ENCODE measurements around the gene RCC1.
"Not testable (repeated sequence)": the region's sequence is repeated elsewhere in the genome, so short reads cannot be mapped to it uniquely, and the experiment has no call there.

Gene RCC1

DNA sequence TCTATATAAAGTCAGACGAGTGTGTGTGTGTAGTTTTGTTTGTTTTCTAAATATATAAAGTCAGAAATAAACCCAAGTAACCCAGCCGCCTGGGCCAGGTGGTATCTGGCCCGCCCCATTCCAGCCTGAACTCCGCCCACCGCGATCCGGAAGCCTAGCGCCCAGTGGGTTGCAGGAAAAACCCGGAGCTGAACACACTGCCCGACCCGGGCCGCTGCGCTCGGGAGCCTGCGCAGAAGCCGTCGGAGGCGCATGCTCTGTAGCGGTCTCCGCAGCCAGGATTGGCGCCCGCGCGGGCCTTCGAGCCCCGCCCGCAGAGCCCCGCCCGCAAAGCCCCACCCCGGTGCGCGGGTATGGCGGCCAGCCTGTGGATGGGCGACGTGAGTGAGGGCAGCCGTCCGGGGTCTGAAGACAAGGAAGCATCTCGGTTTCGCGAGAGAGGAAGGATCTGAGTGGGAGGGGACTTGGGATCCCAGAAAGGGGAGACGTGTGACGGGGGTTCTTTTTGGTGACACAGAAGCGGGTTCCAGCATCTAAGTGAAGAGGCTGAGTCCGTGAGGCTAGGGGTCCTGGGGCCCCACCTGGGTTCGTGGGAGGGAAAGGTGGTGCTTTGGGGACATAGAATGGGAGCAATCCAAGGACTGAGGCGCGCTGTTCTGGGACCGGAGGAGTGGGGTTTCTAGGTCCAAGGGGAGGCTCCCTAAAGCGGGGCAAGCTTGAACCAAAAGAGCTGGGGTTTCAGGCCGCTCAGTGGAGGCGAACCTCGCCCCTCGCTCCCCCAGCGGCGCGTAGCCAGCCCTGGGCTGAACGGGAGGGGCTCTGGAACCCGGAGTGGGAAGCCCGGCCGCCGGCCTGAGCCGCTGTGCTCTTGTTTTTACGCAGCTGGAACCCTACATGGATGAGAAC, 47.2 kb downstream of the RCC1 start, which contains the start of gene TRNAU1AP:
Gene TRNAU1AP, plus strand, starts transcription at position 328 of the 906 bp plus-strand sequence. Its CDS starts 26 bp downstream, at position 354.
- Histone ChIP-seq H3K4me1 (ENCODE audit: insufficient read depth, low read length) (0 out of 2 replicates have a peak, but pooled peaks cover 5% of the 10 kb centered on the region), H3K36me3 (ENCODE audit: insufficient read depth, low read length) (peaks cover 20% of the 10 kb centered on the region), H3K9me3 (ENCODE audit: insufficient read depth, low read depth, low read length) (no peaks in the 10 kb centered on the region), H3K27me3 (ENCODE audit: insufficient read depth, low read length) (no peaks in the 10 kb centered on the region), H3K4me3 (ENCODE audit: low read length) (peak within 1 kb of the TSS; percentile 90), H3K9ac (ENCODE audit: low read depth, low read length) (peak within 1 kb of the TSS; percentile 82), H3K27ac (ENCODE audit: low read depth, low read length) (peak within 1 kb of the TSS; percentile 38; the same call in 1 of the 2 replicates)
- WGBS, result under 1% methylated on average over 62 of the region's 63 CpGs

- H3K27ac ChIP-seq (ENCODE audit: low read depth, low read length), result no peak overlapping the region
- H3K36me3 ChIP-seq (ENCODE audit: insufficient read depth, low read length), result peaks cover 77% of the 10 kb centered on the region
- H3K4me1 ChIP-seq (ENCODE audit: insufficient read depth, low read length), result no peaks in the 10 kb centered on the region
- no peak overlapping the region for H3K9ac ChIP-seq (ENCODE audit: low read depth, low read length)
- no peak overlapping the region for H3K4me3 ChIP-seq (ENCODE audit: low read length)
- H3K9me3 ChIP-seq (ENCODE audit: insufficient read depth, low read depth, low read length), result no peaks in the 10 kb centered on the region
- no peaks in the 10 kb centered on the region for H3K27me3 ChIP-seq (ENCODE audit: insufficient read depth, low read length)
- WGBS, result 100% methylated on average over 3 of the region's 3 CpGs
Measured at GRCh38 chr1:28560886-28561285, 55.0 kb downstream of the RCC1 start.

DNA sequence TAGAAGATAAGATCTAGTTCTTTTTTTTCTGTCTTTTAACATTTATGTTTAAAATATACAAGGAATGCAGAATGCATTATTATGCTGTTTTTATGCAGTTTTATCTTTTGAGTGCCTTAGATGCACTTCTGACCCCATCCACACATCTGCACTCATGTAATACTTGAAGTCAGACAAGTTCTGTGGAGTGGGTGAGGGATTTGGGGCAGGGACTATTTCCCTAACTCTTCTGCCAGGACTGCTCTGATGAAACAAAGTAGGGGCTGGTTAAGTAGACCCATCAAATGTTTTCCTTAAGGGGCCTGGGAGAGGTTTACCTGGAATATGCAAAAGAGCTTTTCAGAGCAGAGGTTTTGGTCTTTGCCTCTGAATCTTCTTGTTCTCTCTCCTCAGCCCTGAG, 58.5 kb downstream of the RCC1 start:
- H3K27me3 ChIP-seq (ENCODE audit: insufficient read depth, low read length), result no peaks in the 10 kb centered on the region
- no peak overlapping the region for H3K4me3 ChIP-seq (ENCODE audit: low read length)
- no peak overlapping the region for H3K9ac ChIP-seq (ENCODE audit: low read depth, low read length)
- peaks cover 88% of the 10 kb centered on the region for H3K36me3 ChIP-seq (ENCODE audit: insufficient read depth, low read length)
- no peak overlapping the region for H3K27ac ChIP-seq (ENCODE audit: low read depth, low read length)
- no peaks in the 10 kb centered on the region for H3K9me3 ChIP-seq (ENCODE audit: insufficient read depth, low read depth, low read length)
- no peaks in the 10 kb centered on the region for H3K4me1 ChIP-seq (ENCODE audit: insufficient read depth, low read length)

DNA sequence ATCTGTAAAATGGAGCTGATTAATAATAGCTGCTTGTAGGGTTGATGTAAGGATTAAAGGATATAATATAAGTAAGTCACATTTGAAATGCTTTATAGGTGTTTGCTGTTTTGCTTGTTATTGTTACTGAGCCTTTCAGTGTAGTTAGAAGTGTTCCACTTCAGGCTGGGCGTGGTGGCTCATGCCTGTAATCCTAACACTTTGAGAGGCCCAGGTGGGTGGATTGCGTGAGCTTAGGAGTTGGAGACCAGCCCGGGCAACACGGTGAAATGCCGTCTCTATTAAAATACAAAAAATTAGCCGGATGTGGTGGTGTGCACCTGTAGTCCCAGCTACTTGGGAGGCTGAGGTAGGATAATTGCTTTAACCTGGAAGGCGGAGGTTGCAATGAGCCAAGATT, 59.2 kb downstream of the RCC1 start:
- no peaks in the 10 kb centered on the region for H3K27me3 ChIP-seq (ENCODE audit: insufficient read depth, low read length)
- no peak overlapping the region for H3K27ac ChIP-seq (ENCODE audit: low read depth, low read length)
- H3K36me3 ChIP-seq (ENCODE audit: insufficient read depth, low read length), result peaks cover 83% of the 10 kb centered on the region
- H3K9ac ChIP-seq (ENCODE audit: low read depth, low read length), result no peak overlapping the region
- H3K9me3 ChIP-seq (ENCODE audit: insufficient read depth, low read depth, low read length), result no peaks in the 10 kb centered on the region
- 98% methylated on average over 7 of the region's 7 CpGs for WGBS
- H3K4me3 ChIP-seq (ENCODE audit: low read length), result no peak overlapping the region
- no peaks in the 10 kb centered on the region for H3K4me1 ChIP-seq (ENCODE audit: insufficient read depth, low read length)

DNA sequence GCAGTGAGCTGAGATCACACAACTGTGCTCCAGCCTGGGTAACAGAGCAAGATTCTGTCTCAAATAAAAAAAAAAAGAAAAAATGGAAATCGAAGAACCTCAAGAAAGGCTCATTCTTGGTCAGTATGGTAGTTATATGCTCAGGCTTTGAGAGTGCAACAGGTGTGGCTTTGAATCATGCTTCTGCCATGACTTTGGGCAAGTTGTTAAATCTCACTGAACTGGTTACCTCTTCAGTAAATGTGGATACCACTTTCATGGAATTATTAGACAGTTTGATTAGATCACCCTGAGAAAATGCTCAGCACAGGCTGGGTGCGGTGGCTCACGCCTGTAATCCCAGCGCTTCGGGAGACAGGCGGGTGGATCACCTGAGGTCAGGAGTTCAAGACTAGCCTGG, 59.9 kb downstream of the RCC1 start:
- H3K4me1 ChIP-seq (ENCODE audit: insufficient read depth, low read length), result no peaks in the 10 kb centered on the region
- no peak overlapping the region for H3K4me3 ChIP-seq (ENCODE audit: low read length)
- no peaks in the 10 kb centered on the region for H3K27me3 ChIP-seq (ENCODE audit: insufficient read depth, low read length)
- H3K9ac ChIP-seq (ENCODE audit: low read depth, low read length), result no peak overlapping the region
- H3K36me3 ChIP-seq (ENCODE audit: insufficient read depth, low read length), result peaks cover 82% of the 10 kb centered on the region
- H3K27ac ChIP-seq (ENCODE audit: low read depth, low read length), result no peak overlapping the region
- 97% methylated on average over 6 of the region's 6 CpGs for WGBS
- H3K9me3 ChIP-seq (ENCODE audit: insufficient read depth, low read depth, low read length), result no peaks in the 10 kb centered on the region

DNA sequence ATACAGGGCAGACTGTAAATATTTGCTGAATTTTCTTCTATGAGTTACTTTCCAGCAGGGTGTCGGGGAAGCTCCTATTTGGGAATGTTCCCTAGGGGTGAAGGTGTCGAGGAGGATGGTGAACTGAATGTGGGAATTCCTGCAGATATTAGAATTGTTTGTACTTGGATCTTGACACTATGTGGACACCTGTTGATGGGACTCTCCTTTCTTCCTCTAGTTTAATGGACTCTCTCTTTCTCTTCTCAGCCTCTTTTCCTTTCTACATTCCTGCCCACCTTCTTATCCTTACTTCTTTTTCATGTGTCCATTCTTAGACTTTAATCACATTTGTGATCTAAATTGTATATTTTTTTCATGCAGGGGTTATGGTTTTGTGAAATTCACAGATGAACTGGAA, 61.1 kb downstream of the RCC1 start:
- no peak overlapping the region for H3K27ac ChIP-seq (ENCODE audit: low read depth, low read length)
- H3K36me3 ChIP-seq (ENCODE audit: insufficient read depth, low read length), result peaks cover 81% of the 10 kb centered on the region
- H3K4me3 ChIP-seq (ENCODE audit: low read length), result no peak overlapping the region
- no peaks in the 10 kb centered on the region for H3K4me1 ChIP-seq (ENCODE audit: insufficient read depth, low read length)
- no peaks in the 10 kb centered on the region for H3K9me3 ChIP-seq (ENCODE audit: insufficient read depth, low read depth, low read length)
- H3K27me3 ChIP-seq (ENCODE audit: insufficient read depth, low read length), result no peaks in the 10 kb centered on the region
- H3K9ac ChIP-seq (ENCODE audit: low read depth, low read length), result no peak overlapping the region
- 95% methylated on average over 2 of the region's 2 CpGs for WGBS

DNA sequence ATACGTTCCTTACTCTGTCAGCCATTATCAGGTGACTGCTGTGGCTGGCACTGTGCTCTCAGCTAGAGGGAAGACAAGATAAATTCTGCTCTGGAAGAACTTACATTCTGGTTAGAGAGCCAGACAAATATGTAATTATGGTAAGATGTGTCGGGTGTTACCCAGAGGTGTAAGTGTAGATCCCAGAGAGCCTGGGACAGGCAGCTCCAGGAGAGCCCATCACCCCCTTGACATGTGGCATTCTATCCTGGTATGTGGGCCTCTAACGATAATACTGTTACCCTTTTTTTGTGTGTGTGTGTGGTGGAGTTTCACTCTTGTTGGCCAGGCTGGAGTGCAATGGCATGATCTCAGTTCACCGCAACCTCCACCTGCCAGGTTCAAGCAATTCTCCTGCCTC, 66.1 kb downstream of the RCC1 start:
- Histone ChIP-seq H3K27me3 (ENCODE audit: insufficient read depth, low read length) (no peaks in the 10 kb centered on the region), H3K9ac (ENCODE audit: low read depth, low read length) (no peak overlapping the region), H3K4me3 (ENCODE audit: low read length) (no peak overlapping the region), H3K36me3 (ENCODE audit: insufficient read depth, low read length) (peaks cover 66% of the 10 kb centered on the region), H3K9me3 (ENCODE audit: insufficient read depth, low read depth, low read length) (no peaks in the 10 kb centered on the region), H3K4me1 (ENCODE audit: insufficient read depth, low read length) (no peaks in the 10 kb centered on the region), H3K27ac (ENCODE audit: low read depth, low read length) (no peak overlapping the region)
- WGBS, result over 99% methylated on average over 4 of the region's 4 CpGs

DNA sequence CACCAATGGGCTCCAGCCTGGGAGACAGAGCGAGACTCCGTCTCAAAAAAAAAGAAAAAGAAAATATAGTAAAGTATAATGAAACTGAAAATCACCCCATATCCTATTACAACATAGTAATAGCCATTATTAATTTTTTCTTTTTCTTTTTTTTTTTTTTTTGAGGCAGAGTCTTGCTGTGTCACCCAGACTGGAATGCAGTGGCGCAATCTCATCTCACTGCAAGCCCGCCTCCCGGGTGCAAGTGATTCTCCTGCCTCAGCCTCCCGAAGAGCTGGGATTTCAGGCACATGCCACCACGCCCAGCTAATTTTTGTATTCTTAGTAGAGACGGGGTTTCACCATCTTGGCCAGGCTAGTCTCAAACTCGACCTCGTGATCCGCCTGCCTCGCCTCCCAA, 67.0 kb downstream of the RCC1 start:
- H3K4me1 ChIP-seq (ENCODE audit: insufficient read depth, low read length); H3K9ac ChIP-seq (ENCODE audit: low read depth, low read length); H3K27ac ChIP-seq (ENCODE audit: low read depth, low read length); H3K27me3 ChIP-seq (ENCODE audit: insufficient read depth, low read length); H3K9me3 ChIP-seq (ENCODE audit: insufficient read depth, low read depth, low read length); H3K4me3 ChIP-seq (ENCODE audit: low read length): not testable (repeated sequence)
- peaks cover 66% of the 10 kb centered on the region for H3K36me3 ChIP-seq (ENCODE audit: insufficient read depth, low read length)
- WGBS, result 90% methylated on average over 10 of the region's 12 CpGs

DNA sequence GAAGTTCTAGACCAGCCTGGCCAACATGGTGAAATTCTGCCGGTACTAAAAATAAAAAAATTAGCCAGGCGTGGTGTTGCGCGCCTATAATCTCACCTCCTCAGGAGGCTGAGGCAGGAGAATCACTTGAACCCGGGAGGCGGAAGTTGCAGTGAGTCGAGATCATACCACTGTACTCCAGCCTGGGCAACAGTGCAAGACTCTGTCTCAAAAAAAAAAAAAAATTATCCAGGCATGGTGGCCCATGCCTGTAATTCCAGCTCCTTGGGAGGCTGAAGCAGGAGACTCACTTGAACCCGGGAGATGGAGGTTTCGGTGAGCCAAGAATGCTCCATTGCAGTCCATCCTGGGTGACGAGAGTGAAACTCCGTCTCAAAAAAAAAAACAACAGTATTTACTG, 67.7 kb downstream of the RCC1 start:
- H3K9me3 ChIP-seq (ENCODE audit: insufficient read depth, low read depth, low read length), result no peaks in the 10 kb centered on the region
- H3K36me3 ChIP-seq (ENCODE audit: insufficient read depth, low read length), result peaks cover 66% of the 10 kb centered on the region
- H3K27me3 ChIP-seq (ENCODE audit: insufficient read depth, low read length), result no peaks in the 10 kb centered on the region
- no peak overlapping the region for H3K9ac ChIP-seq (ENCODE audit: low read depth, low read length)
- H3K27ac ChIP-seq (ENCODE audit: low read depth, low read length), result no peak overlapping the region
- 97% methylated on average over 11 of the region's 11 CpGs for WGBS
- no peaks in the 10 kb centered on the region for H3K4me1 ChIP-seq (ENCODE audit: insufficient read depth, low read length)
- H3K4me3 ChIP-seq (ENCODE audit: low read length), result no peak overlapping the region

GRCh38 chr1:28577052-28577678, 71.3 kb downstream of the RCC1 start:
- Histone ChIP-seq H3K4me3 (ENCODE audit: low read length) (no peak overlapping the region), H3K27me3 (ENCODE audit: insufficient read depth, low read length) (peaks cover 1% of the 10 kb centered on the region; the same call in 1 of the 2 replicates), H3K9me3 (ENCODE audit: insufficient read depth, low read depth, low read length) (no peaks in the 10 kb centered on the region), H3K27ac (ENCODE audit: low read depth, low read length) (no peak overlapping the region), H3K36me3 (ENCODE audit: insufficient read depth, low read length) (peaks cover 67% of the 10 kb centered on the region), H3K9ac (ENCODE audit: low read depth, low read length) (no peak overlapping the region), H3K4me1 (ENCODE audit: insufficient read depth, low read length) (peaks cover 5% of the 10 kb centered on the region; the same call in 1 of the 2 replicates)
- WGBS, result 81% methylated on average over 1 of the region's 1 CpG

DNA sequence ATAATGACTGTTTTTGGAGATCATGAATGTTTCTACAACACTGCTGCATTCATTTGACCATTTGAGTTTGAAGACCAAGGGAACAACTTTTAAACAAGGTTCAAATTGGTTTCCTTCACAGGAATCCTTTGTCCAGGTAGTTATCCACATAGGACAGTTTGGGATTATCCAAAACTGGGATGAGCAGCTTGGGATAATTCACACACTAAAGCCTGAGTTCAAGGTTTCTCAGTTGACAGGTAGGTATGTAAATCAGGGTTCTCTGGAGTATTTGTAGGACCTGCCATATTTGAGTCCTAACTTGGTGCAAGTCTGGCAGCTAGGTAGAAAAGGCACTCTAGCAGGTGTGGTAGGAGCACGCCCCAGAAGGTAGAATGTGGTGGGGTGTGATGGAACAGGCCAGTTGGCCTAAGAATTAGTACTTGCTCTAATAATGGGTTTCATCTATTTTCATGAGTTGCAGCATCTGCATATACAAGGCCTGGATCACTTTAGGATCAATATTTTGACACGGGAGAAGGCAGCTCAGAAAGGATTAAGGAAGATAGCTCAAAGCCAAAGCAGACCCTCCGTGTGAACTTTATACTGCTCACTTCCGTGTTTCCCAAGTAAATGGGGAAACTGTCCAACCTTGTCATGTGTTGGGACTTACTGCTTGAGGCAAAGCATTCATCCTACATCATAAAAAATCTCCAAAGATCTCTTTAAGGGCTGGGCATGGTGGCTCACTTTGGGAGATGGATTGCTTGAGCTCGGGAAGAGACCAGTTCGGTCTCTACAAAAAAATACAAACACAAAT, 72.1 kb downstream of the RCC1 start:
- H3K27me3 ChIP-seq (ENCODE audit: insufficient read depth, low read length), result peaks cover 6% of the 10 kb centered on the region; the same call in 1 of the 2 replicates

More for the DNA sequence above, 72.1 kb downstream of the RCC1 start:
- Histone ChIP-seq H3K9me3 (ENCODE audit: insufficient read depth, low read depth, low read length) (no peaks in the 10 kb centered on the region), H3K36me3 (ENCODE audit: insufficient read depth, low read length) (peaks cover 65% of the 10 kb centered on the region), H3K9ac (ENCODE audit: low read depth, low read length) (no peak overlapping the region), H3K27ac (ENCODE audit: low read depth, low read length) (no peak overlapping the region), H3K4me3 (ENCODE audit: low read length) (no peak overlapping the region), H3K4me1 (ENCODE audit: insufficient read depth, low read length) (peaks cover 5% of the 10 kb centered on the region; the same call in 1 of the 2 replicates)
- WGBS, result 94% methylated on average over 6 of the region's 6 CpGs
